Skin of body (tissue), 2 donors: Measurements from ENCODE around the gene SLC38A1. TPM values are rescaled to one million over a fixed set of nuclear protein-coding genes. Genes with fewer than 3 reads are reported as not detected.
"Not testable (repeated sequence)": the region's sequence is repeated elsewhere in the genome, so short reads cannot be mapped to it uniquely, and the experiment has no call there.

Experiments
- DNase-seq: peaks from one replicate; lab custom pipeline; 2025; lab: John Stamatoyannopoulos, UW
- total RNA-seq: library from RNA; depleted of rRNA; stranded (reverse); fragments of >200 nt; gene quantifications from one replicate; pipeline ENCODE4 v1.2.3, GENCODE V29; 2014

The SLC38A1 gene
- total RNA-seq, 1 donor from 2014 or later, result 56.6 TPM

DNA sequence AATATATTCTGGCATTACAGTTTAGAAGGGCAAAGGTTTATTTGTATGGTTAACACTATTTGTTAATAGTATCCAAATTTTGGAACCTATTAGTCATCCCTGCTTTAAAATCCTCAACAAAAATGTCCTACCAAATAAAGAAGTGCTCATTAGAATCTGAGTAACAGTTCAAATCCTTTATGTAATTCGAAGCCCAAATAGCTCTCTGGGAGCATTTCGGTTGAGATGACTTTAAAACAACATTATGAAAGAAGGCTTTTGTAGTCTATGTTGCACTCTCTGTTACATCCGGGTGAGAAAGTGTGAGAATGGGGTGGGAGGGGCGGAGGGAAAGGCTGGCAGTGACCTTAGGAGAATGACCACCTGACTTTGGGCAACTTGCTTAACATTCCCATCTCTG, 59.7 kb downstream of the SLC38A1 start:
- DNase-seq, result no peak

DNA sequence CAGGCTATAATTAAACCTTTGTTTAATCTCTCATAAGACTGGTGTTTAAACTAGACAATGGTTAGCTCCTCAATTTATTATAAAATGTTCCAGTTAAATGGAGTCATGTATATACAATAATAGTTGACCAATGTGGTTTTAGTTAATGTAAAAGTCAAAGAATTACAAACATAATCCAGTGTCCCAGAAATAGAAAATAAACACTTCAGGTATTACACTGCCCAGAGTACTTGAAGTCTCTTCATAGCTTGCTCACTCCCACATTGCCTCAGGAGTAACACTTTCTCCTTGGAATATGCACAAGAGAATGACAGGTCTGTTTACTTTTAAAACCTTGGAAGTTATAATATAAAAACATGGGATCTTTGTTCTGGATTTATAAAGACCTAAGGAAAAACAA, 60.5 kb downstream of the SLC38A1 start:
- DNase-seq, result no peak

- DNase-seq, result no peak
Observed at GRCh38 chr12:46207644-46208043, 61.2 kb downstream of the SLC38A1 start.

- no peak for DNase-seq
Observed at GRCh38 chr12:46206471-46206870, 62.4 kb downstream of the SLC38A1 start.

GRCh38 chr12:46205294-46205693, 63.5 kb downstream of the SLC38A1 start:
- peak; percentile 21 for DNase-seq

GRCh38 chr12:46201284-46201789, 67.5 kb downstream of the SLC38A1 start:
- no peak for DNase-seq

- DNase-seq, result no peak
Observed at GRCh38 chr12:46200551-46200950, 68.3 kb downstream of the SLC38A1 start.

GRCh38 chr12:46198913-46199312, 69.9 kb downstream of the SLC38A1 start:
- no peak for DNase-seq

DNA sequence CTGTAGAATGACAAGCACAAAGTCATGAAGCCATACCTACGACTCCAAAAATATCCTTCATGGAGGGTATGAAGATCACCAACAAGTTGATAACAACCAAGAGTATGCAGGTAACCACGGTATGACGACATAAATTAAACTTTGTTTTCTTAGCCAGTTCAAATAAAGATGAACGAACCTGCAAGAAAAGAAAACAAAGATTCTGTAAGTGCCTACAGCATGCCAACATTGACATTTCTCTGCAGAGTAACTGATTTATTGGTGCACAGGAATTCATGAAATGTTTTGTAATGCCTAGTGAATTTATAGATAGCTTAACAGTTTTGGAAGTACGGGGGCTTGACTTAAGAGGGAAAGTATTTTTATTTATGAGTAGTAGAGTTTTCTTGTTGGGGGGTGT, 71.0 kb downstream of the SLC38A1 start:
- DNase-seq, result no peak

DNA sequence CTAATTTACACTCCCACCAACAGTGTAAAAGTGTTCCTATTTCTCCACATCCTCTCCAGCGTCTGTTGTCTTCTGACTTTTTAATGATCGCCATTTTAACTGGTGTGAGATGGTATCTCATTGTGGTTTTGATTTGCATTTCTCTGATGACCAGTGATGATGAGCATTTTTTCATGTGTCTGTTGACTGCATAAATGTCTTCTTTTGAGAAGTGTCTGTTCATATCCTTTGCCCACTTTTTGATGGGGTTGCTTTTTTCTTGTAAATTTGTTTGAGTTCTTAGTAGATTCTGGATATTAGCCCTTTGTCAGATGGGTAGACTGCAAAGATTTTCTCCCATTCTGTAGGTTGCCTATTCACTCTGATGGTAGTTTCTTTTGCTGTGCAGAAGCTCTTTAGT, 78.3 kb downstream of the SLC38A1 start:
- not testable (repeated sequence) for DNase-seq

DNA sequence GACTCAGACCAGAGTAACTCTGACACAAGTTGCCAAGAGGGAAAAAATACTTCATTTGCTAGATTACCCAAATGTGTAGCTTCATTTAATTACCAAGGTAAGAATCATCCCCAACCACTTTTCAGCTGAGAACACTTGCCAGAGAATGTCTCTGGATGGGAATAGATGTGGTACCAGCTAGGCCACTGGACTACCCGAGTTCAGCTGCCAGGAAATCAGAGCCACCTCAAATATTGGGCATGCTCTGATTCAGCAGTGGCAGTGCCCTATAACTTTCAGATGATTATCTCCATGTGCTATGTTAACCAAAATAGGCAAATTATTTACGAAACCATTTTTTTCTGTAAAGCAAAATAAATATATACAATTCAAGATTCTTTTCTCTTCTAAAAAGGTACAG, 80.7 kb downstream of the SLC38A1 start:
- no peak for DNase-seq

DNA sequence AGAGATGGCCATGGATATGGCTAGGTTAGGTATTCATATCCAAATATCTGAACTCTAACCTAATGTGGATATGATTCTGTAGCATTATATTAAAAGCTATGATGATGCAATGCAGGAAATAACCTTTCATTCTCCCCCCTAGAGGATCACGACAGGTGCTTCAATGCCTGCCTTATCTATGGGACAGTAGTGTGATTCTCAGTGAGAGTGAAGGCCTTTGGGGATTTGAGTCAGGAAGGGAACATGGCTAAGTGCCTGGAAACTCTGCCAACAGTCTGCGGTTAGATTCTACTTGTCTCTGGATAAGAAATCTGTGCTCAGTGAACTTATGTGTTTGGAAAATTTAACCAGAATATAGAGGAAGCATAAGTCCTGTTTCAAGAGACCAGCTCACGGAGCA, 81.8 kb downstream of the SLC38A1 start:
- DNase-seq, result no peak

DNA sequence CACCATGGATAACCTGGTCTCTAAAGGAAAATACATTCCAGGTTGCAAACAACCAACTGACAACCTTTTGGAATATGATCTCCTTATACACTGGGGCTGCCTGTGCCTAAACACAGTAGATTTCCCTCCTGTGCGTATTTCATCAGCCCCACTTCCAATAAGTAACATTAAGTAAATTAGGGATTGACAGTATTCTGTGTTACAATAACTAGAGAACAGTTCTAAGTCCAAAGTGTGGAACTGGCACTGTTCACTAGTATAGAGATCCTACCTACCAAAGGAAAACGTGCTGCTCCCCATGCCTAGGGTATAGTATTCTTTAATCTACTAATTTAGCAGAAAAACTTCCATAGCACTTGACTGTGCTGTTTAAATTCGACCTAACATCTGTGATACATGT, 82.8 kb downstream of the SLC38A1 start:
- DNase-seq, result no peak

DNA sequence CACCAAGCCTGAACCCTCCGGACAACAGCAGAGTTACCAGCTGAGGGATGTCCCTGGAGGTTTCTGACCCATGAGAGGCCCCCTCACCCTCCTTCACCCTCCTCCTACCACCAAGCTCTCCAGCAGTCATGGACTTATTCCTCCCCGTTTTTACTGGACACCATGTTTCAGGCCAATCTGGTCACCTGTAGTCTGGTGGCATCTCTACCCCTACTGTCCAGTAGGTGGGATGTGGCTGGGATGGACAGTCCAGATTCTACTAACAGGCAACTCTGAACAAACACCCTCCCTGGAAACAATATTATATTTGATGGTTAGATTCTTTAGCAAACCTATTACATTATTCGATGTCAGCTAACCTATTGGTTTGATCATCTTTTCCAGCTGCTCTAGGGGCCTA, 83.2 kb downstream of the SLC38A1 start:
- DNase-seq, result no peak

GRCh38 chr12:46184798-46185595, 83.8 kb downstream of the SLC38A1 start:
- no peak for DNase-seq

- no peak for DNase-seq
Observed at GRCh38 chr12:46183112-46183511, 85.7 kb downstream of the SLC38A1 start.

DNA sequence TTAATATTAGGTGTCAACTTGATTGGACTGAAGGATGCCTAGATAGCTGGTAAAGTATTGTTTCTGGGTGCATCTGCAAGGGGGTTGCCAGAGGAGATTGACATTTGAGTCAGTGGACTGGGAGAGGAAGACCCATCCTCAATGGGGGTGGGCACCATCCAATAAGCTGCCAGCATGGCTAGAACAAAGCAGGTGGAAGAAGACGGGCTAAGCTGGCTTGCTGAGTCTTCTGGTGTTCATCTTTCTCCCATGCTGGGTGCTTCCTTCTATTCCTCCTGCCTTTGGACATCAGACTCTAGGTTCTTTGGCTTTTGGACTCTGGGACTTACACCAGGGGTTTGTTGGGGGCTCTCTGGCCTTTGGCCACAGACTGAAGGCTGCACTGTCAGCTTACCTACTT, 87.4 kb downstream of the SLC38A1 start:
- no peak for DNase-seq

DNA sequence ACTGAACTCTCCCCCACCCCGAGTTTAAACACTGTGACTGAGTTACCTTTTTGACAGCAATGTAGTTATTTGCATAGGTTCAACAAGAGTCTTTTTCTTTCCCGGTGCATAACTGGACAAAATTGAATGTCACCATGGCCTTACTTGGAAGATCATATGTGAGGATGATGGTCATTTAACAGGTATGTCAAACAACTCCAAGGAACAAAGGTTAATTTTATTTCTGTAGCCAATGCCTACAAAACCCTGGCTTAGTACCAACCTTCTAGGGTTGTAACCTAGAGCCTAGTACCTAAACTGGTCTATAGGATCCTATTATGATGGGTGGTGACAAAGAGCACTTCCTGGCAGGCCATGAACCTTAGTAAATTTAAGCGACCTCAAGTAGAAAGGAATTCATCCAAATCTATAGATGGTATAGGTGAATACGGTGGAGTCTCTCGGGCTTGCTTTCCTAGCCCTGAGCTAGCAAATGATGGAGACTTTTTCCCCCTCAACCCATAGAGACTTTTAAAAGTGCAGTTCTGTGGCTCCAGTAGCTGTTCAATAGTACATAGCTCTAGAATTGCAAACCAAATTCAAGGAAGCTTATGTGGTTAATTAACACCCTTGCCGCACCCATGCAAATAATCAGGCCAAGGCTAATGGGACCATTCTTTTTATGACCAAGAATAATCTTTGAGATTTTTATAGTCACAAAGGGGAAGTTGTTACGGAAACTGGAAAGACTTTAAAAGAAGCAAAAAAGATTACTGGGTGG, 89.0 kb downstream of the SLC38A1 start:
- DNase-seq, result no peak

- no peak for DNase-seq
Observed at GRCh38 chr12:46177837-46178608, 90.8 kb downstream of the SLC38A1 start.

- no peak for DNase-seq
Observed at GRCh38 chr12:46177025-46177424, 91.8 kb downstream of the SLC38A1 start.

DNA sequence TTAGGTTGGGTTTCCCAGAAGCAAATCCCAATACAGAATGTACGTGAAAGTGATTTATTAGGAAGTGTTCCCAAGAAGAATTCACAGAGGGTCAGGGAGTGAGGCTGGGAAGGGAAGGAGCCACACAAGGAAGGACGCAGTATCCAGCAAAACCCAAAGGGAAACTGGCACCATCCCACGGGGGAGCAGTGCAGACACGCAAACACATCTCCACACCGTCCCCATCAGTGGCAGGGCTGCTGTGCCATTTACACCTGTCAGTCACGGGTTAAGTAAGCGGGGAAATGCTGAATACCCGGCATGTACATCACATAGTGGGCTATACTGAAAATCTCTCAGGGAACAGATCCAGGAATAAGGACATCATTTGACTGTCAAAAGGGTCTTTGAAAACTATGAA, 93.9 kb downstream of the SLC38A1 start:
- no peak for DNase-seq
